NCI-H187 (cell line): ENCODE results near the gene ATP6V1B1.

Source experiments
- DNase-seq, 2 experiments: peaks; one replicate each; lab custom pipeline; 2025; lab: John Stamatoyannopoulos, UW

The ATP6V1B1 gene

DNA sequence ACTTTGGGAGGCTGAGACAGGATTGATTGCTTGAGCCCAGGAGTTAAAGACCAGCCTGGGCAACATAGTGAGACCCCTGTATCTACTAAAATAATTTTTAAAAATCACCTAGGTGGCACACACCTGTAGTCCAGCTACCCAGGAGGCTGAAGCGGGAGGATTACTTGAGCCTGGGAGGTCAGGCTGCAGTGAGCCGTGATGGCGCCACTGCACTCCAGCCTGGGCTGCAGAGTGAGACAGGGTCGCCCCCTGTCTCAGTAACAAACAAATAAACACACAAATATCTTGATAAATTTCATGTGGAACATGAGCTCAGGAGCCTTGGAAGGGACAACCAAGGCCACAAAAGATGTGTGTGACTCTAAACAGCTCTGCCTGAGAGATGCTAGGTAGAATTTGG is 31.0 kb downstream of the ATP6V1B1 start:
- no peak for DNase-seq

DNA sequence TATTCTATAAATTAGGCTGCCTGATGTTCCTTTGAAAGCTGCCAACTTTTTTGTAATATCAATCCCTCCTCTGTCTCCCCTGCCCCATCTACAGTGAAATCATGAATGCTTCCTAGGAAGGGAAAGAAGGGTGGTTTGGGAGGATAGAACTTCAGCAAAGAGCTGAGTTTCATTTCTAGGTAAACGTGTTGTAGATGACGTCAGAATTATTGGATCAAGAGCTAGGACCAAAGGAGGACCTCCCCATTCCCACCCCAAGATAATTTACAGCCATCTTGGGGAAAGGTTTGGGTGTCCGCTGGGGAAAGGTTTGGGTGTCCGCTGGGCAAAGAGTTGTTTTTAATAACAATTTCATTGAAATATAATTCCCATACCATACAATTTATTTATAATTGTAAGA is 31.5 kb downstream of the ATP6V1B1 start:
- DNase-seq, result no peak

DNA sequence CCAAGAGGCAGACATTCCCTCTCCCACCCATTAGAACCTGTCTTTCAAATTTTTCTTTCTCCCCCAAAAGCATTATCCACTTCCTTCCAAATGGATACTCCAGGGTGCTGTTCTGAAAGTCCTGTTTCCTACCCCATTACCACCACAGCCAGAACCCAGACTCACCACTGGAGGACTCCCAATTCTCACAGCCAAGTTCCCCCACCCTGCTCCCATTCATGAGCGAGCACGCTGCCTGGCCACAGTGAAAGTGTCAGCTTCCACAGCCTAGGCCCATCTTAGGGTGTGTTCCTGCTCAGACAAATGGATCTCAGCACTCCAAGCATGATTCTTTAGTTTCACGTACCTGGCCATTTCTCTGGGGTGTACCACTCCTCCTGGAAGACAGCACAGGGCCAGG is 38.9 kb downstream of the ATP6V1B1 start:
- no peak for DNase-seq

DNA sequence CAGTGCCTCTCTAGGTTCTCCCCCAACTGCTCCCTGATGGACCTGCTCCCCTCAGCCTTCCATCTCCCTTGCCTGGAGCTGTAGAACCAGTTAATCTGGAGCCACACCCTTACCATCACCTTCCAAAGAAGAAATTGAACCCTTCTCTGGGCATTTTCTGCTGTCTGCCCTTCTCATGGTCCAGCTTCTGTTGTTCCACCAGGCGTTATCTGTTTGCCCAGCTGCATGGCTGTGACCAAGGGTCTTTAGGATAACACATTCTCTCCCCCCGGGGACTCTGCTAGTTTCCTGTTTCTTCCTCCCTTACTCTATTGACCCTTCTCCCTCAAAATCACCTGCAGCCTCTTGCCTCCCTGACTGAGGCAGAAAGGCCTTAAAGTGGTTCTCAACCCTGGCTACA is 39.5 kb downstream of the ATP6V1B1 start:
- DNase-seq, result no peak

DNA sequence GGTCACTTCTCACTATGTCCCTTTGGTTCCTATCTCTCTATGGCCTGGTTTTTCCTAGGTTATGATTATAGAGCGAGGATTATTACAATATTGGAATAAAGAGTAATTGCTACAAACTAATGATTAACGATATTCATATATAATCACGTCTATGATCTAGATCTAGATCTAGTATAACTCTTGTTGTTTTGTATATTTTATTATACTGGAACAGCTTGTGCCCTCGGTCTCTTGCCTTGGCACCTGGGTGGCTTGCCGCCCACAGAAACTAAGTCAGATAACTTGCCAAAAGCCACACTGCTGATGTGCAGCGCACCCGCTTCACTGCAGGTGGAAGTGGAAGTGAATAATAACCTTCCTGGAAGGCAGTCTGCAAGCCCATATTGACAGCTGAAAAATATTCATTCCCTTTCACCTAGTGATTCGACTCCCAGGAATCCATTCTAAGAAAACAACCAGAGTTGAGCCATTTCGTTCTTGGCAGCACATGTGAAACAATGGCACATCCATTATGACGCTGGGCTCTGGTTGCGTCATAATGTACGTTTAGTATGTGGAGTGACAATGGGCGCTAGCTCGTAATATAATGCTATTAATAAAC is 42.0 kb downstream of the ATP6V1B1 start:
- no peak for DNase-seq

DNA sequence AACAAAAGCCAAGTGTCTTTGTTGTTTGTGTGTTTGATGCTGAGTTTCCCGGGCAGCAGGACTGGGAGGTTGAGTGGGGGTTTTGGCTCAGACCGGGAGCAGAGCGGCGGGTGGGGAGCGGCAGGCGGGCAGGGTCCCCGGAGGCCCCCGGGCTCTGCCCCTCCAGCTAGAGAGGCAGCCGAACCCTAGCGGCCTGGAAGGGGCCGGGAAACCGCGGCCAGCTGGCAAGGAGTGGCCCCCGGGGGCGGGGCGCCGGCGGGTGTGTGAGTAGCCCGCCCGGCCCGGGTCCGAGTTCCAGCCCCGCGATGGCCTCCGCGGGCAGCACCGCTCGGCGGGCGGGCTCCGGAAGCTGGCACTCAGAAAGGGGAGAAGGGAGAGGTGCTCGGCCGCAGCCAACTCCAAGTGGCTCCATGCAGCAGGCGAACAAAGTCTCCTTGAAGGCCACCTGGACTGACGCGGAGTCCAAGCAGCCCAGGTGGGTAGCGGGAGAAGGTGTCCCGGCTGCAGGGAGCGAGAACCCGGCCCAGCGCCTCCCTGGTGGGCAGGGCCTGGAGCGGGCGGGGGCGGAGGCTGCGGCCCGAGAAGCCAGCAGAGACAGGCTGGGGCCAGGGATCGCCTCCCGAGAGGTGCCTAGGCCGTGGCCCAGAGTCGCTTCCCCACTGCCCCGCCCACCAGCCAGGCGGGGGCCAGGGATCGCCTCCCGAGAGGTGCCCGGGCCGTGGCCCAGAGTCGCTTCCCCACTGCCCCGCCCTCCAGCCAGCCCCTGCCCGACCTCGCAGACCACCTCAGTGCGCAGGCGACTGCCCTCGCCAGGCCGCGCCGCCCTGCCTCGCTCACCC is 42.9 kb downstream of the ATP6V1B1 start, which contains the start of gene ANKRD53:
Gene ANKRD53 (plus strand): TSS at position 290 of the 839 bp plus-strand sequence. CDS start 16 bp downstream, at position 306.
- DNase-seq, result no peak

DNA sequence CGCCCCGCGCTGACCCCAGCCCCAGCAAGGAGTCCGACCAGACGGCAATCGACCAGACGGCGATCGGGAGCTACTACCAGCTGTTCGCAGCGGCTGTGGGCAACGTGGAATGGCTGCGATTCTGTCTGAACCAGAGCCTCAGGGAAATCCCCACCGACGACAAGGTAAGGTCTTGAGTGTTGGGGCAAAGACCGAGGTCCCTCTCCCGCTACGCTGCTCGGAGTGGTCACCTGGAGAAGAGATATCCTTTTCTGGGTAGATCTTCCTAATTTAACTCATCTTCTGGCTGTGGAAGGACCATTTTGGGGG is 43.4 kb downstream of the ATP6V1B1 start:
- no peak for DNase-seq

DNA sequence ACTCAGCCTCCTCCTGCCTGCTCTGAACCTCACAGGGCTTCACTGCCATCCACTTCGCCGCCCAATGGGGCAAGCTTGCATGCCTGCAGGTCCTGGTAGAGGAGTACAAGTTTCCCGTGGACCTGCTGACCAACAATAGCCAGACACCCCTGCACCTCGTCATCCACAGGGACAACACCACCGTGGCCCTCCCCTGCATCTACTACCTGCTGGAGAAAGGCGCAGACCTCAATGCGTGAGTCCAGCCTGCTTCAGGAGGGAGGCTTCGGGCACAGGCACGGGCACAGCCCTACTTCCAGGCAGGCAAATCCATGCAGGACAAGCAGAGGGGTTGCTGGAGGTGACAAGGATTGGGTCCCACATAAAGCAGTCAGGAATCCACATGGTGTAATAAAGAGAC is 43.9 kb downstream of the ATP6V1B1 start:
- DNase-seq, result no peak

DNA sequence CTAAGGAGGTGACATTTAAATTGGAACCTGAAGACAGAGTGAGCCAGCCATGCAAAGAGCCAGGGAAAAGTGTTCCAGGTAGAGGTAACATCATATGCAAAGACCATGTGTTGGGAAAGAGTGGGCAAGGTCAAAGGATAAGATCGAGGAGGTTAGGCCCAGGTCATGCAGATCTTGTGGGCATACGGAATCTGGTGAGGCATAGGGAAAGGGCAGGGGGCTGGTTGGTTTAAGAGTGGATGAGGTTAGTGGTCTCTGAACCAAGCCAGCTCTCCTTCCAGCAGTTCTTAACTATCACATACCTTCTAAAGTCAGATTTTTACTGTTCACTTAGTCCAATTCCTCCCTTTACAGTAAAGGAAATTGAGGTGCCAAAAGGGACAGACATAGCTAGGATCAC is 45.7 kb downstream of the ATP6V1B1 start:
- no peak for DNase-seq

DNA sequence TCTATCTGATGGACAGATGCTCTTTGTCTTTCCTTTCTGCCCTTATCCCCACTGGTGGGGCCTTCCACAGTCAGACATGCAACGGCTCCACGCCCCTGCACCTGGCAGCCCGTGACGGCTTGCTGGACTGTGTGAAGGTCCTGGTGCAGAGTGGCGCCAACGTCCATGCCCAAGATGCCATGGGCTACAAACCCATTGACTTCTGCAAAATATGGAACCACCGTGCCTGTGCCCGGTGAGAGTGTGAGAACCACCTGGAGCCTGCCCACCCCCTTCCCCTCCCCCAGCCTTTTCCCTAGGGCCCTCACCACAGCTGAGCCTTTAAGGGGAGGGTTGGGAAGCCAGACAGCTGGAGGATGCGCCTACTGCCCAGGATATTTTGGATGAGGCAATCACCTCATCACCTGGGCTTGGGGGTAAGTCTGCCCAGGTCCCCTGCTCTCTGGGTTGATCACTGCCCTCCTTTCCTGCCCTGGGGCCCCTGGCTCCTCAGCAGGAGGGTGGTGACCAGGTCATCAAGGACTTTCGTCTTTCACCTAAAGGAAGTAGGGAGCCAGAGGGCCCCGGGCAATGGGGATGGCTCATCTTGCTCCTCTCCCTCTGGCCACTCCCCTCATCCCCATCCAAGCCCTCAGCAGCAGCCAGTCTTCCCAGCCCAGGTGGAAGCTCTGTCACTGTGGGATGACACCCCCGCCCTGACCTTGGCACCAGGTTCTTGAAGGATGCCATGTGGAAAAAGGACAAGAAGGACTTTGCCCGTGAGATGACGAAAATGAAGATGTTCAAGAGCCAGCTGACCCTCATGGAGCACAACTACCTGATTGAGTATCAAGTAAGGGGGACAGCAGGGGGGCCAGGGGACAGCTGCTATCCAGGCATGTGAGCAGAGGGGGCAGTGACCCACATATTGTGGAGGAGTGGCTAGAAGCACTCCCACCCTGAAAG is 46.4 kb downstream of the ATP6V1B1 start:
- no peak for DNase-seq

DNA sequence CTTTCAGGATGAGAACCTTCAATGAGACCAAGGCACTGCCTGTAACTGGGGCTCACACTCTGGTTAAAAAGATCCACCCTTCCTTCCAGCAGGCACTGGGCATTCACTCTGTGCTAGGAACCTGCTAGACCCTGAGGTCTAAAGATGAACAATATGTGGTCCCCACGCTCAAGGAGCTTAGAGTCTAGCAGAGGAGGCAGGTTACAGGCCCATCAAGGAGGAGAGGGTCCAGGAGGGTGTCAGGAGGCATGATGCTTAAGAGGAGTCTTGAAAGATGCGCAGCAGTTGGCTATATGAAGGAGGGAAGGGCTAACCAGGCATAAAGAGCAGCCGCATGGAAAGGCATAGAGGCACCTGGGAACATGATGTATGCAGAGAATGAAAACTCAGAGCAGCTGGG is 47.3 kb downstream of the ATP6V1B1 start:
- no peak for DNase-seq

DNA sequence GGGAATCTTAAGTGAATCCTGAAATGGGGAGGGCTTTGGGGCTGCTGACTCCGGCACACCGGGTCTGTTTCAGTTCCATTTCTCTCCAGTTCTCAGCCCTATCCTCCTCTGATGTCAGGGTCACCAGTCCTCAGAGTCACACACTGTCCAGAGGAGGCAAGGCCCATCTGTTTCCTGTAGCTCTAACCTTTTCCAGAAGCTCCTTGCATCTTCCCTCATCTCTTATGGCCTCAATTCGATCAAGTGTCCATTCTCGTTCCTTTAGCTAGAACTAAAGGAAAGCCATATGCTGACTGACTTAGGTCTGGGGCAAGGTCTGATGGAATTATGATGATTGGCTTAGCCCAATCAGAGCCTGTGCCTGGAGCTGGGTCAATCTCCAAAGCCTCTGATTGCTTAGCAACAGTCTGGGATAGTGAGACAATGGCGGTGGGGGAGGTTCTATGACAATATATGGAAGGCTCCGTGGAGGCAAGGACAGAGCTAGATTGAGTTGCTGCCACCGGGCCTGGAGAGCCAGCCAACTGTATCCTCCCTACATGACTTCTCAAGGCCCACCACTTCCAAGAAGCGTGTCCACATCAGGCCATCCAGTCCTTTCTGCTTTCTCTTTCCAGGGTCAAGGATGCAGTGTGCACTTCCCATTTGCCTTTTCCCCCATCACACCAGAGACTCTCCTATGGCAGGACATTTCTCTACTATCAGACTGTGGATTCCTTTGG is 48.0 kb downstream of the ATP6V1B1 start:
- DNase-seq, result no peak

DNA sequence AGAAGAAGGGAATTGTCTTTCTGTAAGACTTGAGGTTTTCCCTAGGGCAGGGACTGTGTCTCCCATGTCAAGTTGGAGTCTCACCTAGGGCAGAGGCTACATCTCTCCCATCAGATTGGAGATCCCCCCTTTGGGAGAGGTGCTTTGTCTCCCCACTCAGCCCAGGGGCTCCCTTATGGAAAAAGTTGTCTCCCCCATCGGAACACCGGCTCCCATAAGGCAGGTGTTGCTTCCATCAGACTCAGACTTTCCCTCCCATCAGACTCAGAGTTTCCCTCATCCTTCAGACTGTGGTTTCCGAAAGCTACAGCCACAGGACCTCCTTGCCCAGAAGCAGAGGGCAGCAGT is 48.5 kb downstream of the ATP6V1B1 start:
- DNase-seq, result no peak

DNA sequence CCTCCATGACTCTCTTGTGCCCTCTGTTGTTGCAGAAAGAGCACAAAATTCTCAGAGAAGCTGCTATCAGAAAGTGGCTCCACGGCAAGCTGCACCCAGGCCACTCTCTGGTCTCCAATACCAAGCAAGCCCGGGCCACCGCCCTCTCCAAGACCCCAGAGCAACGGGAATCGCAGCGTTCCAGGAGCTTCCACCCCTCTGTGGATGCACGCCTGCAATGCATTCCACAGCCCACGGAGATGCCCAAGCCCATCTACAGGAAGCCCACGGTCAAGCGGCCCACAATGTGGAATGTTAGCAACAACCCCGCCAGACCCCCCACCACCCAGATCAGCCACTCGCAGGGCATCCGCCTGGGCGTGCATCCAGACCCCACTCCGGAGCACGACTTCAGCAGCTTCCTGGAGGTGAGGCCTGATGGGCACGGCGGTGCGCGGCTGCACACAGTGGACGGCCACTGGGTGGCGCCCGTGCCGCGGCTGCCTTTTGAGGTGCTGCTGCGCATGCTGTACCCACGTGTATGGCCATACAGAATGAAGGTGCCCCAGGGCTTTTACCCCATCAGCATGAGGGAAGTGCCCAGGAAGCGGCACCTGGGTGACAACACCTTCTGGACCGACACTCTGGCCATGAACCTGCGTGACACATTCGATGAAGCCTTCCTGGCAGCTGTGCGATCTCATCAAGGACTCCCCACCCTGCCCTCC is 49.0 kb downstream of the ATP6V1B1 start:
- DNase-seq, result no peak

DNA sequence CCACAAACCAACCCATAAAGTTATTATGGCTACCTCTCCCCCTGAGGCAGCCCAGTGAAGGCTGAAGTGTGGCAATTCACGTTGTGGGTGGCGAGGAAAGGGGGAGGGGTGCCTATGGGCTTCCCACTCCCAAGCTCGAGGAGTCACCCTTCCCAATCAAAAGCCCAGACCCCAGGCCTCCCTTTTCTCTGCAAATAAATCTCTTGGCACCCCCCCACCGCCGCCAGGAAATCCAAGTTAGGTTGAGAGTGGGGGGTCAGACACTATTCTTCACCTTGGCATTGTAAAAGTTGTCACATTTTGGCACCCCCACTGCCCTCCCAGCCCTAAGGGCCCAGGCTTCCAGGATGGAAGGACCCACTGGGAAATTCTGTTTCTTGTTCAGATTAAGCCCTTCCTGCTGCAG is 49.6 kb downstream of the ATP6V1B1 start:
- DNase-seq, result no peak

DNA sequence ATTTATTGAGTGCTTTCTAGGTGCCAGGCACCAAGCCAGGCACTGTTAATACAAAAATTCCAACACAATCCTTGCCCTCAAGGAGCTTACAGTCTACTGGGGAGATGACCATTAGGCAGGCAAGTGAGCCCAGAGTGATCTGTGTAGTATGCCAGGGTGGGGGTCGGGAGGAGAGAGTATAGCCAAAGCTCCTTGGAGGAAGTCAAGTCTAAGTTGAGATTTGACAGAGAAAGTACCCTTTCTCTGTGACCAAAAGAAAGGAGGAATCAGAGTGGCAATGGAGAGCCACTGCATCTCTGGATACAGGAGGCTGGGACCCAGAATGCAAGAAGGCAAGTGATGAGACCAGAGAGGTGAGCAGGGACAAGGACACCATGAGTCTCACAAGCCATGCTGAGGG is 50.3 kb downstream of the ATP6V1B1 start:
- no peak for DNase-seq

DNA sequence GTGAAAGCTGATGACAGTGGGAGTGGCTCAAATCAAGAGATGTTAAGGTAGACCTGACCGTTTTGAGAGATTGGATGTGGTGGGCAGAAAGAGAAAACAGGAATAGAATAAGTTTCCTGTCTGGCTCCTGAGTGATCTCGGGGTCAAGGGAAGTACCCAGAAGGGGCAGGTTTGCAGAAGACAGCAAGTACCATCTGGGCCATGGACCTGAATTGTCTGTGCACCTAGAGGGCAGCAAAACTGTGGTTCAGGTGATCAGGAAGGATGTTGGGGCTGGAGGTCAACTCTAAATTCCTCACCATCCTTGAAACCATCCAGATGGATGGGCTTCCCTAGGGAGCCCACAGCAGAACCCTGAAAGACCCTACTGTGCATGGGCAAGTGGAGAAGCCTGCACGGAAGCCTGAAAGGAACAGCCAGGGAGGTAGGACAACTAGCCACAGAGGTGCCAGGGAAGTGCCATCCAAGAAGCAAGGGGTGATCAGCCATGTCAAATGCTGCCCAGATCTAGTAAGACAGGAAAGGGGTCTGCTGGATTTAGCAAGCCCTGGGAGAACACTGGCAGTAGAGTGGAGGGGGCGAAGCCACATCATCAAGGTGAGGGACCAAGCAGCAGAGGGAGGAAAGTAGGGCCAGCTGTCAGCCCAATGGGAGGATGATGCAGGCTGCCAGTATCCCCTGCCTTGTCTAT is 50.9 kb downstream of the ATP6V1B1 start:
- no peak for DNase-seq

DNA sequence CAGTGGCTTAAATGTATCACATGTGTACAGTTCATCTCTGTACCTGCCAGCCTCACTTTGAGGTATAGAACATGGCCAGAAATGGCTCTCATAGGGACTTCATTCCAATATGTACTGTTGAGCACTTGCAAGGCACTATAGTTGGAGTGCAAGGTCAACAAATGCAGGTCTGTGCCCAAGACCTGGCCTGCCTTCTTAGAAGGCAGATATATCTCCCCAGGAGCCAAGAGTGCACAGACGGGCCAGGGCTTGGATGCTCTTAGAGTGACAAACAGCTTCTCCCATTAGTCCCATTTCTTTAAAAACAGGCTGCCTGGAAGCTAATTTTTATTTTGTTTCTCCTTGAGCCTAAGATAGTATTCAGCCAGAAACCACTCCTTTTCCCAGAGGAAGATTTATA is 51.7 kb downstream of the ATP6V1B1 start:
- DNase-seq, result no peak

DNA sequence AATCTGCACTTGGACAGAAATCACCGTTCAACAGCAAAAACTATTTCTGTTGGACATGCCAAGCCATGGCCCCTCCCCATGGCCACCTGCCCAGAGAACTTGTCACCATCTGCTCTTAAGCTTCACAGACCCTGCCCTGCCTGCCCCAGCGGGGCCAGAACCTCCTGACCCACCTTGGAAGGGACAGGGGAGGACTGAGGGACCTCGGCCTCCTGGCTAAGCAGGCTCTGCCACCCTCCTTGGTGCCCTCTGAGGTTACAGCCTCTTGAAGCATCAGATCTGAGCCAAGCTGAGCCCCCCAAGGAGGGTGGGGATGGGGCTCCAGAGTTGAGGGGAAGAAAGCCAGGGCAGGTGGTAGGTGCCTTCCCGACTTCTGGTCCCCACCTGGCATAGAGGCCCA is 52.5 kb downstream of the ATP6V1B1 start:
- DNase-seq, result no peak

DNA sequence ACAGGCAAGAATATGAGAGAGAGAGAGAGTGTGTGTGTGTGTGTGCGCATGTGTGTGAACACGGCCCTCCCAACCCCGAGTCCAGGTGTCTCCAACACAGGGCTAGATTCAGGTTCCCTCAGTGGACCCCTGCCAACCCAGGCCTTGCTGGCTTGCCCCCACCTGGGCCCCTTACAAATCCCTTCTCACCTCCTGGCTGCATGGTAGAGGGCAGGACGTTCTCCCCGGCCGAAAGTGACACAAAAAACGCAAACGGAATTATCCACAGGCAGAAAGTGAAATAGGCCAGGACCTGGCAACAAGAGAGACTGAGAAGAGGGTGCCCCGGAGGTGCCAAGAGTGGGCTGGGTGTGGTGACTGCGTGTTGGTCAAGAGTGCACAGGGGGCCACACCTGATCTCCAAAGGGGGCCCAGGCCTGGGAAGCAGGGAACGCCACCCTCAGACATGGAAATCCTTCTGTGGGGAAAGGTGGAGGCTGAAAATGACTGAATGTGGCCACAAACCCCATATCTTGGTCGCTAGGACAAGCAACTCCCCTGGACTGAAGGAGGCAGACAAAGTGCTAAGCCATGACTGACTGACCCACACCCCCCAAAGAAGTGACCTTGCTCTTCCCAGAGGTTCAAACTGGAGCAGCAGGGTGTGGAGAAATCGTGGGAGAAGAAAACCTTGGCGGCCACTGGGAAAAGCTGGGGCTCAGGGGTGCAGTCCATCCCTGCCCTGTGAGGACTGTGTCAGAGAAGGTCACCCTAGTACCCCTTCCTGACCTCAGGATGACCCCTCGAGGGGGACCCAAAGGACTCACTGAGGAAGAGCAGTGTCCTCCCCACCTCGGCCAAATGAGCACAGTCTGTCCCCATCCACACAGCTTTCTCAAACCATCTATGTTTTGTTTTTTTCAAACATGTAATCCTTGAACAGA is 53.3 kb downstream of the ATP6V1B1 start:
- no peak for DNase-seq
